HepG2 (cell line): ENCODE results near the gene GLRX5. TPM values are rescaled to one million over a fixed set of nuclear protein-coding genes. Genes with fewer than 3 reads are reported as not detected.

Experiments
- HMG20B ChIP-seq: conservative IDR thresholded peaks from 2 replicates; pipeline ENCODE4 v1.6.1; 2016; ENCODE audit warnings: missing genetic modification reagents, missing compliant biosample characterization
- KMT2B ChIP-seq: IDR thresholded peaks from 2 replicates; pipeline ENCODE4 v1.6.1; 2016; ENCODE audit warnings: missing genetic modification reagents, missing compliant biosample characterization
- MYNN ChIP-seq: sonication (generic); formaldehyde crosslinking; IDR thresholded peaks from 2 replicates; pipeline ENCODE4 v1.4.0; 2020; ENCODE audit warnings: mild to moderate bottlenecking, low read depth, missing genetic modification reagents
- NCOA5 ChIP-seq: sonication (generic); formaldehyde crosslinking; IDR thresholded peaks from 2 replicates; pipeline ENCODE4 v1.4.0; 2020; ENCODE audit warnings: missing genetic modification reagents
- ZBTB7A ChIP-seq: sonication (generic); formaldehyde crosslinking; IDR thresholded peaks from 2 replicates; pipeline ENCODE4 v1.8.0; 2022; ENCODE audit warnings: mild to moderate bottlenecking, missing genetic modification reagents
- ZMYM2 ChIP-seq: sonication (generic); formaldehyde crosslinking; IDR thresholded peaks from 2 replicates; pipeline ENCODE4 v1.8.0; 2022; ENCODE audit warnings: mild to moderate bottlenecking, missing genetic modification reagents
- ZNF572 ChIP-seq: sonication (generic); formaldehyde crosslinking; IDR thresholded peaks from 2 replicates; pipeline ENCODE4 v1.5.1; 2020; ENCODE audit warnings: mild to moderate bottlenecking, missing genetic modification reagents
- ZNF598 ChIP-seq: sonication (generic); formaldehyde crosslinking; IDR thresholded peaks from 2 replicates; pipeline ENCODE4 v1.5.1; 2020; ENCODE audit warnings: mild to moderate bottlenecking, missing genetic modification reagents, borderline replicate concordance
- ZNF614 ChIP-seq: IDR thresholded peaks from 2 replicates; pipeline ENCODE4 v1.6.1; 2018; ENCODE audit warnings: missing biosample characterization, missing genetic modification reagents, inconsistent platforms, borderline replicate concordance
- ZNF772 ChIP-seq: sonication (generic); formaldehyde crosslinking; IDR thresholded peaks from 2 replicates; pipeline ENCODE4 v1.5.0; 2020; ENCODE audit warnings: mild to moderate bottlenecking, missing genetic modification reagents
- polyA plus RNA-seq, 8 experiments: library from polyadenylated mRNA; depleted of rRNA in 3 of 8; stranded (reverse) in 7 of 8; unstranded in 1 of 8; fragments of >200 nt; fragmentation: Illumina TruSeq in 4 of 8; extraction: Trizol in 4 of 8; gene quantifications; 2 replicates each; pipeline versions ENCODE4 v1.2.1 to v1.2.3, GENCODE V29; 2011 to 2016; ENCODE audit warnings: low read depth in 4 of 8, missing spikeins in 1 of 8, mixed read lengths in 1 of 8; ENCODE audit not compliant: insufficient read depth in 1 of 8
- total RNA-seq, 5 experiments: library from RNA; depleted of rRNA; stranded (reverse); fragments of >200 nt; fragmentation: Illumina TruSeq; extraction: Trizol; gene quantifications; 2 replicates each; pipeline ENCODE4 v1.2.3, GENCODE V29; 2016; ENCODE audit warnings: low read depth in 1 of 5
- TF ChIP-seq, protein P1 (sequence below): IDR thresholded peaks from 2 replicates; pipeline ENCODE4 v1.6.1; 2016
- TF ChIP-seq, protein P2 (sequence below): sonication (generic); formaldehyde crosslinking; IDR thresholded peaks from 2 replicates; pipeline ENCODE4 v1.4.0; 2020; ENCODE audit warnings: missing genetic modification reagents
- TF ChIP-seq, protein P3 (sequence below): IDR thresholded peaks from 2 replicates; pipeline ENCODE4 v1.6.1; 2012; ENCODE audit warnings: low read depth, low read length, improper control_type of control experiment
- TF ChIP-seq, protein P4 (sequence below): sonication (generic); formaldehyde crosslinking; IDR thresholded peaks from 2 replicates; pipeline ENCODE4 v1.5.1; 2020; ENCODE audit warnings: mild to moderate bottlenecking, missing genetic modification reagents, moderate library complexity

The GLRX5 gene
- total and polyA plus RNA-seq, 2 of the 13 experiments (the other 11 are each of a cell fraction or from before 2014, with no cell fraction given) = 122 to 146 TPM

DNA sequence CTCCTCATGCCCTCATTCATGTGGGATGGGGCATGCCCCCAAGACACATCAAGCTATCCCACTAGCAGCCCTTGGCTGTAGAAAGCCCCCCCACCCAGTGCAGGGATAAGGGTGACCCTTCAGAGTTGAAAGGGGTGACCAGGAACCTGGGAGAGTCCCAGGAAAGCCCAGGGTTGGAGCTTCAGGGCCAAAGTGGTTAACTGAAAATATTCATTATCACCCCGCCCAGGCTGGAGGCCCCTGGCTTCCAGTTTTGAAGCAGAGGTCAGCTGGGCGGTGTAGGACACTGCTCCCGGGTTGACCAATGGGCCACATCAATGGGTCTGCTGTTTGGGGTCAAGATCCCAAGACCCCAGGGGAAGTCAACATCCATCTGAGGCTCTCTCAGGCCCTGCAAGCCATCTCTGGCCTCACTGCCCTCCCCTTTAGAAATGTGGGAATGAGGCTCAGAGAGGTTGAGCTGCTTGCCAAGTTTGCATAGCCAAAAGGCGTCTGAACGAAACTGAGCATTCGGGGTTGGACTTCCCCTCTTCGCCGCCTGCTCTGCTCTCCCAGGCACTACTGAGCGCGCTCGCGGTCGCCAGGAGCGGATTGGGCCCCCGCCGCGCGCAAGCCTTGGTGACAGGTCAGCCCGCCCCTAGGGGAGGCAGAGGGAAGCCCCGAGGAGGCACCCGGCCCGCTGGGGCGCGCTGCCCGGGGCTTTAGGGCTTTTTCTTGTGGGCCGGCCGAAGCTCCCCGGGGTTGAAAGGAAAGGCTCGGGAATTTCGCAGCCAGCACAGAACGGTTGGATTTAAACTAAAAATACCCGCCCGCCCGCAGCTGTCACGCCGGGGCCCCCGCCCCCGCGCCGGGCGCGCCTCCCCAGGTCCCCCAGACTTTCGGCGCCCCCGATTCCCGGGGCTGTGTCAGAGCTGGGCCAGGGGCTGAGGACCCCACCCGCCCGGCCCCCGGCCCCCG is 19.0 kb upstream of the GLRX5 start (continued):
- TF ChIP-seq ZNF614 (CRISPR knock-in tag) (no peak), ZBTB7A (no peak), NCOA5 (CRISPR knock-in tag) (no peak), HMG20B (CRISPR knock-in tag) (no peak), ZNF572 (CRISPR knock-in tag) (no peak), MYNN (CRISPR knock-in tag) (no peak), ZNF772 (CRISPR knock-in tag) (no peak), ZMYM2 (CRISPR knock-in tag) (no peak), KMT2B (no peak), ZNF598 (CRISPR knock-in tag) (no peak)
- TF ChIP-seq, protein P1, sequence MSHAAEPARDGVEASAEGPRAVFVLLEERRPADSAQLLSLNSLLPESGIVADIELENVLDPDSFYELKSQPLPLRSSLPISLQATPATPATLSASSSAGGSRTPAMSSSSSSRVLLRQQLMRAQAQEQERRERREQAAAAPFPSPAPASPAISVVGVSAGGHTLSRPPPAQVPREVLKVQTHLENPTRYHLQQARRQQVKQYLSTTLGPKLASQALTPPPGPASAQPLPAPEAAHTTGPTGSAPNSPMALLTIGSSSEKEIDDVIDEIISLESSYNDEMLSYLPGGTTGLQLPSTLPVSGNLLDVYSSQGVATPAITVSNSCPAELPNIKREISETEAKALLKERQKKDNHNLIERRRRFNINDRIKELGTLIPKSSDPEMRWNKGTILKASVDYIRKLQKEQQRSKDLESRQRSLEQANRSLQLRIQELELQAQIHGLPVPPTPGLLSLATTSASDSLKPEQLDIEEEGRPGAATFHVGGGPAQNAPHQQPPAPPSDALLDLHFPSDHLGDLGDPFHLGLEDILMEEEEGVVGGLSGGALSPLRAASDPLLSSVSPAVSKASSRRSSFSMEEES (CRISPR knock-in tag) = 0 out of 2 replicates have a peak, but pooled peaks have one; percentile 29
- TF ChIP-seq, protein P2, sequence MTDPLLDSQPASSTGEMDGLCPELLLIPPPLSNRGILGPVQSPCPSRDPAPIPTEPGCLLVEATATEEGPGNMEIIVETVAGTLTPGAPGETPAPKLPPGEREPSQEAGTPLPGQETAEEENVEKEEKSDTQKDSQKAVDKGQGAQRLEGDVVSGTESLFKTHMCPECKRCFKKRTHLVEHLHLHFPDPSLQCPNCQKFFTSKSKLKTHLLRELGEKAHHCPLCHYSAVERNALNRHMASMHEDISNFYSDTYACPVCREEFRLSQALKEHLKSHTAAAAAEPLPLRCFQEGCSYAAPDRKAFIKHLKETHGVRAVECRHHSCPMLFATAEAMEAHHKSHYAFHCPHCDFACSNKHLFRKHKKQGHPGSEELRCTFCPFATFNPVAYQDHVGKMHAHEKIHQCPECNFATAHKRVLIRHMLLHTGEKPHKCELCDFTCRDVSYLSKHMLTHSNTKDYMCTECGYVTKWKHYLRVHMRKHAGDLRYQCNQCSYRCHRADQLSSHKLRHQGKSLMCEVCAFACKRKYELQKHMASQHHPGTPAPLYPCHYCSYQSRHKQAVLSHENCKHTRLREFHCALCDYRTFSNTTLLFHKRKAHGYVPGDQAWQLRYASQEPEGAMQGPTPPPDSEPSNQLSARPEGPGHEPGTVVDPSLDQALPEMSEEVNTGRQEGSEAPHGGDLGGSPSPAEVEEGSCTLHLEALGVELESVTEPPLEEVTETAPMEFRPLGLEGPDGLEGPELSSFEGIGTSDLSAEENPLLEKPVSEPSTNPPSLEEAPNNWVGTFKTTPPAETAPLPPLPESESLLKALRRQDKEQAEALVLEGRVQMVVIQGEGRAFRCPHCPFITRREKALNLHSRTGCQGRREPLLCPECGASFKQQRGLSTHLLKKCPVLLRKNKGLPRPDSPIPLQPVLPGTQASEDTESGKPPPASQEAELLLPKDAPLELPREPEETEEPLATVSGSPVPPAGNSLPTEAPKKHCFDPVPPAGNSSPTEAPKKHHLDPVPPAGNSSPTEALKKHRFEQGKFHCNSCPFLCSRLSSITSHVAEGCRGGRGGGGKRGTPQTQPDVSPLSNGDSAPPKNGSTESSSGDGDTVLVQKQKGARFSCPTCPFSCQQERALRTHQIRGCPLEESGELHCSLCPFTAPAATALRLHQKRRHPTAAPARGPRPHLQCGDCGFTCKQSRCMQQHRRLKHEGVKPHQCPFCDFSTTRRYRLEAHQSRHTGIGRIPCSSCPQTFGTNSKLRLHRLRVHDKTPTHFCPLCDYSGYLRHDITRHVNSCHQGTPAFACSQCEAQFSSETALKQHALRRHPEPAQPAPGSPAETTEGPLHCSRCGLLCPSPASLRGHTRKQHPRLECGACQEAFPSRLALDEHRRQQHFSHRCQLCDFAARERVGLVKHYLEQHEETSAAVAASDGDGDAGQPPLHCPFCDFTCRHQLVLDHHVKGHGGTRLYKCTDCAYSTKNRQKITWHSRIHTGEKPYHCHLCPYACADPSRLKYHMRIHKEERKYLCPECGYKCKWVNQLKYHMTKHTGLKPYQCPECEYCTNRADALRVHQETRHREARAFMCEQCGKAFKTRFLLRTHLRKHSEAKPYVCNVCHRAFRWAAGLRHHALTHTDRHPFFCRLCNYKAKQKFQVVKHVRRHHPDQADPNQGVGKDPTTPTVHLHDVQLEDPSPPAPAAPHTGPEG (CRISPR knock-in tag) = no peak; the same call in 1 of the 2 replicates
- TF ChIP-seq, protein P3, sequence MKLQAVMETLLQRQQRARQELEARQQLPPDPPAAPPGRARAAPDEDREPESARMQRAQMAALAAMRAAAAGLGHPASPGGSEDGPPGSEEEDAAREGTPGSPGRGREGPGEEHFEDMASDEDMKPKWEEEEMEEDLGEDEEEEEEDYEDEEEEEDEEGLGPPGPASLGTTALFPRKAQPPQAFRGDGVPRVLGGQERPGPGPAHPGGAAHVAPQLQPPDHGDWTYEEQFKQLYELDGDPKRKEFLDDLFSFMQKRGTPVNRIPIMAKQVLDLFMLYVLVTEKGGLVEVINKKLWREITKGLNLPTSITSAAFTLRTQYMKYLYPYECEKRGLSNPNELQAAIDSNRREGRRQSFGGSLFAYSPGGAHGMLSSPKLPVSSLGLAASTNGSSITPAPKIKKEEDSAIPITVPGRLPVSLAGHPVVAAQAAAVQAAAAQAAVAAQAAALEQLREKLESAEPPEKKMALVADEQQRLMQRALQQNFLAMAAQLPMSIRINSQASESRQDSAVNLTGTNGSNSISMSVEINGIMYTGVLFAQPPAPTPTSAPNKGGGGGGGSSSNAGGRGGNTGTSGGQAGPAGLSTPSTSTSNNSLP = no peak
- TF ChIP-seq, protein P4, sequence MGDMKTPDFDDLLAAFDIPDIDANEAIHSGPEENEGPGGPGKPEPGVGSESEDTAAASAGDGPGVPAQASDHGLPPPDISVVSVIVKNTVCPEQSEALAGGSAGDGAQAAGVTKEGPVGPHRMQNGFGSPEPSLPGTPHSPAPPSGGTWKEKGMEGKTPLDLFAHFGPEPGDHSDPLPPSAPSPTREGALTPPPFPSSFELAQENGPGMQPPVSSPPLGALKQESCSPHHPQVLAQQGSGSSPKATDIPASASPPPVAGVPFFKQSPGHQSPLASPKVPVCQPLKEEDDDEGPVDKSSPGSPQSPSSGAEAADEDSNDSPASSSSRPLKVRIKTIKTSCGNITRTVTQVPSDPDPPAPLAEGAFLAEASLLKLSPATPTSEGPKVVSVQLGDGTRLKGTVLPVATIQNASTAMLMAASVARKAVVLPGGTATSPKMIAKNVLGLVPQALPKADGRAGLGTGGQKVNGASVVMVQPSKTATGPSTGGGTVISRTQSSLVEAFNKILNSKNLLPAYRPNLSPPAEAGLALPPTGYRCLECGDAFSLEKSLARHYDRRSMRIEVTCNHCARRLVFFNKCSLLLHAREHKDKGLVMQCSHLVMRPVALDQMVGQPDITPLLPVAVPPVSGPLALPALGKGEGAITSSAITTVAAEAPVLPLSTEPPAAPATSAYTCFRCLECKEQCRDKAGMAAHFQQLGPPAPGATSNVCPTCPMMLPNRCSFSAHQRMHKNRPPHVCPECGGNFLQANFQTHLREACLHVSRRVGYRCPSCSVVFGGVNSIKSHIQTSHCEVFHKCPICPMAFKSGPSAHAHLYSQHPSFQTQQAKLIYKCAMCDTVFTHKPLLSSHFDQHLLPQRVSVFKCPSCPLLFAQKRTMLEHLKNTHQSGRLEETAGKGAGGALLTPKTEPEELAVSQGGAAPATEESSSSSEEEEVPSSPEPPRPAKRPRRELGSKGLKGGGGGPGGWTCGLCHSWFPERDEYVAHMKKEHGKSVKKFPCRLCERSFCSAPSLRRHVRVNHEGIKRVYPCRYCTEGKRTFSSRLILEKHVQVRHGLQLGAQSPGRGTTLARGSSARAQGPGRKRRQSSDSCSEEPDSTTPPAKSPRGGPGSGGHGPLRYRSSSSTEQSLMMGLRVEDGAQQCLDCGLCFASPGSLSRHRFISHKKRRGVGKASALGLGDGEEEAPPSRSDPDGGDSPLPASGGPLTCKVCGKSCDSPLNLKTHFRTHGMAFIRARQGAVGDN = peak; percentile 43
